ENCODE results near the gene CNNM1. TPM values are rescaled to one million over a fixed set of nuclear protein-coding genes. Genes with fewer than 3 reads are reported as not detected.

CNNM1 gene
- total RNA-seq, 1 experiment from 2014 or later, result not detected

DNA sequence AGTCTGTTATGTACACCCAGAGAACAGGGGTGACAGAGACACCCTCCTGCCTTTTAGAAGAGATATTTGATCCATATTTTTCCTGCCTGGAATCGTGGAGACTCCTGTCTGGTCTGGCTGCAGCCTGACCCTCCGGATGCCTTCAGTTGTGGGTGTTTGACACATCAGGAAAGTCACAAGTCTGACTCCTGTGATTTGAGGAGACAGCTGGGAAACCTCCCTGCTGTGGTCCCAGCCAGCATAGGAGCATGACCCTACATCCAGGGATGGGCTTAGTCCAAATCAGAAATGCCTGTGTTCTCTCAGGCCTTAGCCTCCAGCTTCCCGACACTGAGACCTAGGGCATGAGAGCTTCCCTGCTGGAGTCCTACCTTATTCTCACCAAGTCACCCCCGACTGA is 57.9 kb downstream of the CNNM1 start:
- Histone ChIP-seq H3K4me3 (replicated peaks in 1 of 2; ENCODE audit: low read depth in 1 of 2, low read length in 2 of 2) (no peak overlapping the region), H4K20me1 (ENCODE audit: insufficient read depth) (no peaks in the 10 kb centered on the region), H3K27ac (ENCODE audit: low read depth, low read length) (no peak overlapping the region), H3K9ac (ENCODE audit: low read length) (no peak overlapping the region), H3K4me1 (ENCODE audit: control insufficient read depth in 1 of 2, insufficient read depth in 2 of 2, low read length in 2 of 2) (peaks cover 0 to 3% of the 10 kb centered on the region in 2 experiments; a peak in 1 of 4 replicates), H3K4me2 (ENCODE audit: low read length) (no peak overlapping the region), H3K9me2 (ENCODE audit: insufficient read depth) (no peaks in the 10 kb centered on the region), H3K79me2 (ENCODE audit: insufficient read depth, low read length) (no peaks in the 10 kb centered on the region), H3K27me3 (ENCODE audit: insufficient read depth, low read length) (peaks cover 23% of the 10 kb centered on the region), H3K36me3 (ENCODE audit: control insufficient read depth in 1 of 2, insufficient read depth in 2 of 2, low read length in 2 of 2) (no peaks in the 10 kb centered on the region), H2AFZ (ENCODE audit: low read depth, low read length, poor library complexity, severe bottlenecking) (no peak overlapping the region), H3K9me3 (ENCODE audit: control insufficient read depth in 1 of 2, insufficient read depth in 1 of 2, low read depth in 1 of 2, low read length in 2 of 2) (no peaks in the 10 kb centered on the region)
- RAD21 ChIA-PET (ENCODE audit: low non-redundant PET in 1 of 2, low total read pairs in 2 of 2, uncharacterized antibody in 2 of 2, unreplicated experiment in 2 of 2), result no interaction called here
- POLR2A ChIA-PET, result no interaction called here
- no TSS peak for BruUV-seq (replicated peaks)
- 0 out of 2 replicates have a peak, but pooled peaks have one; percentile 21 for ATAC-seq
- intact Hi-C loops (cut with micrococcal nuclease), result no loop called here
- CTCF ChIA-PET, result no interaction called here
- TF ChIP-seq, protein P1, sequence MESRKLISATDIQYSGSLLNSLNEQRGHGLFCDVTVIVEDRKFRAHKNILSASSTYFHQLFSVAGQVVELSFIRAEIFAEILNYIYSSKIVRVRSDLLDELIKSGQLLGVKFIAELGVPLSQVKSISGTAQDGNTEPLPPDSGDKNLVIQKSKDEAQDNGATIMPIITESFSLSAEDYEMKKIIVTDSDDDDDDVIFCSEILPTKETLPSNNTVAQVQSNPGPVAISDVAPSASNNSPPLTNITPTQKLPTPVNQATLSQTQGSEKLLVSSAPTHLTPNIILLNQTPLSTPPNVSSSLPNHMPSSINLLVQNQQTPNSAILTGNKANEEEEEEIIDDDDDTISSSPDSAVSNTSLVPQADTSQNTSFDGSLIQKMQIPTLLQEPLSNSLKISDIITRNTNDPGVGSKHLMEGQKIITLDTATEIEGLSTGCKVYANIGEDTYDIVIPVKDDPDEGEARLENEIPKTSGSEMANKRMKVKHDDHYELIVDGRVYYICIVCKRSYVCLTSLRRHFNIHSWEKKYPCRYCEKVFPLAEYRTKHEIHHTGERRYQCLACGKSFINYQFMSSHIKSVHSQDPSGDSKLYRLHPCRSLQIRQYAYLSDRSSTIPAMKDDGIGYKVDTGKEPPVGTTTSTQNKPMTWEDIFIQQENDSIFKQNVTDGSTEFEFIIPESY (IDR thresholded peaks at IDR 0.05; ENCODE audit: extremely low read depth, insufficient replicate concordance, low read length), result no peak
- TF ChIP-seq FOSL1 (IDR thresholded peaks at IDR 0.05; ENCODE audit: low read depth) (no peak), ELF1 (IDR thresholded peaks at IDR 0.05; ENCODE audit: borderline replicate concordance, low read depth) (no peak), SRF (IDR thresholded peaks at IDR 0.05; ENCODE audit: low read depth) (no peak), EZH2 (IDR thresholded peaks at IDR 0.05) (no peak), CEBPB (IDR thresholded peaks at IDR 0.05; ENCODE audit: low read depth) (no peak), TCF7L2 (IDR thresholded peaks at IDR 0.05; ENCODE audit: borderline replicate concordance, extremely low read depth, insufficient read depth, insufficient read length) (no peak), RAD21 (IDR thresholded peaks at IDR 0.05; ENCODE audit: low read depth) (no peak), POLR2A (IDR thresholded peaks at IDR 0.05; ENCODE audit: borderline replicate concordance, extremely low read depth, insufficient read depth, insufficient read length) (no peak), ZNF274 (IDR thresholded peaks at IDR 0.05; ENCODE audit: low read depth, low read length) (no peak), EGR1 (IDR thresholded peaks at IDR 0.05; ENCODE audit: low read depth) (no peak), POLR2AphosphoS5 (IDR thresholded peaks at IDR 0.05; ENCODE audit: low read depth, low read length) (no peak), CBX3 (IDR thresholded peaks at IDR 0.05; ENCODE audit: low read depth) (no peak), ZFX (IDR thresholded peaks at IDR 0.05) (no peak), EZH2phosphoT487 (IDR thresholded peaks at IDR 0.05; ENCODE audit: borderline replicate concordance) (no peak), SIN3A (IDR thresholded peaks at IDR 0.05; ENCODE audit: low read depth) (no peak), YY1 (IDR thresholded peaks at IDR 0.05; ENCODE audit: extremely low read depth, insufficient replicate concordance, low read depth, low read length) (no peak)
- TF ChIP-seq, protein P2, sequence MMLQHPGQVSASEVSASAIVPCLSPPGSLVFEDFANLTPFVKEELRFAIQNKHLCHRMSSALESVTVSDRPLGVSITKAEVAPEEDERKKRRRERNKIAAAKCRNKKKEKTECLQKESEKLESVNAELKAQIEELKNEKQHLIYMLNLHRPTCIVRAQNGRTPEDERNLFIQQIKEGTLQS (IDR thresholded peaks at IDR 0.05), result no peak
- TF ChIP-seq, protein P3, sequence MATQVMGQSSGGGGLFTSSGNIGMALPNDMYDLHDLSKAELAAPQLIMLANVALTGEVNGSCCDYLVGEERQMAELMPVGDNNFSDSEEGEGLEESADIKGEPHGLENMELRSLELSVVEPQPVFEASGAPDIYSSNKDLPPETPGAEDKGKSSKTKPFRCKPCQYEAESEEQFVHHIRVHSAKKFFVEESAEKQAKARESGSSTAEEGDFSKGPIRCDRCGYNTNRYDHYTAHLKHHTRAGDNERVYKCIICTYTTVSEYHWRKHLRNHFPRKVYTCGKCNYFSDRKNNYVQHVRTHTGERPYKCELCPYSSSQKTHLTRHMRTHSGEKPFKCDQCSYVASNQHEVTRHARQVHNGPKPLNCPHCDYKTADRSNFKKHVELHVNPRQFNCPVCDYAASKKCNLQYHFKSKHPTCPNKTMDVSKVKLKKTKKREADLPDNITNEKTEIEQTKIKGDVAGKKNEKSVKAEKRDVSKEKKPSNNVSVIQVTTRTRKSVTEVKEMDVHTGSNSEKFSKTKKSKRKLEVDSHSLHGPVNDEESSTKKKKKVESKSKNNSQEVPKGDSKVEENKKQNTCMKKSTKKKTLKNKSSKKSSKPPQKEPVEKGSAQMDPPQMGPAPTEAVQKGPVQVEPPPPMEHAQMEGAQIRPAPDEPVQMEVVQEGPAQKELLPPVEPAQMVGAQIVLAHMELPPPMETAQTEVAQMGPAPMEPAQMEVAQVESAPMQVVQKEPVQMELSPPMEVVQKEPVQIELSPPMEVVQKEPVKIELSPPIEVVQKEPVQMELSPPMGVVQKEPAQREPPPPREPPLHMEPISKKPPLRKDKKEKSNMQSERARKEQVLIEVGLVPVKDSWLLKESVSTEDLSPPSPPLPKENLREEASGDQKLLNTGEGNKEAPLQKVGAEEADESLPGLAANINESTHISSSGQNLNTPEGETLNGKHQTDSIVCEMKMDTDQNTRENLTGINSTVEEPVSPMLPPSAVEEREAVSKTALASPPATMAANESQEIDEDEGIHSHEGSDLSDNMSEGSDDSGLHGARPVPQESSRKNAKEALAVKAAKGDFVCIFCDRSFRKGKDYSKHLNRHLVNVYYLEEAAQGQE (IDR thresholded peaks at IDR 0.05; ENCODE audit: low read depth), result no peak
- TF ChIP-seq, protein P4, sequence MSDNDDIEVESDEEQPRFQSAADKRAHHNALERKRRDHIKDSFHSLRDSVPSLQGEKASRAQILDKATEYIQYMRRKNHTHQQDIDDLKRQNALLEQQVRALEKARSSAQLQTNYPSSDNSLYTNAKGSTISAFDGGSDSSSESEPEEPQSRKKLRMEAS (IDR thresholded peaks at IDR 0.05), result no peak
- DNase-seq (ENCODE audit: low read depth, low spot score), result no peak
